K562 (cell line): ENCODE measurements around the gene SOCS7.

ENCODE experiments used
- BDP1 ChIP-seq: IDR thresholded peaks from 3 replicates; pipeline ENCODE4 v1.6.1; 2011; ENCODE audit not compliant: insufficient read length, insufficient read depth
- BRF1 ChIP-seq: IDR thresholded peaks from 3 replicates; pipeline ENCODE4 v1.6.1; 2011; ENCODE audit warnings: borderline replicate concordance, mild to moderate bottlenecking; ENCODE audit not compliant: insufficient read length; ENCODE audit errors: extremely low read depth
- CTCF ChIP-seq, 3 experiments: IDR thresholded peaks in 2 of 3; conservative IDR thresholded peaks in 1 of 3; 2 replicates each; pipeline ENCODE4 v1.5.1; 2011 to 2012; ENCODE audit warnings: low read length in 3 of 3, mild to moderate bottlenecking in 3 of 3, control low read depth in 2 of 3, improper control_type of control experiment in 1 of 3, inconsistent platforms in 1 of 3, low read depth in 1 of 3, mixed read lengths in 1 of 3, moderate library complexity in 1 of 3; ENCODE audit not compliant: insufficient read depth in 2 of 3
- EP300 ChIP-seq: IDR thresholded peaks from 2 replicates; pipeline ENCODE4 v1.6.1; 2012; ENCODE audit warnings: low read length, improper control_type of control experiment
- POLR2AphosphoS5 ChIP-seq: IDR thresholded peaks from 2 replicates; pipeline ENCODE4 v1.6.1; 2011; ENCODE audit warnings: mild to moderate bottlenecking, low read depth, low read length, moderate library complexity; ENCODE audit not compliant: control insufficient read depth, insufficient read depth

- TF ChIP-seq CTCF (IDR thresholded peaks at IDR 0.05 in 2 of 3, conservative IDR thresholded peaks at IDR 0.05 in 1 of 3; ENCODE audit: insufficient read depth in 2 of 3, low read depth in 1 of 3, low read length in 3 of 3) = no peak
- no peak for TF ChIP-seq POLR2AphosphoS5
- no peak for TF ChIP-seq BRF1
- no peak for TF ChIP-seq EP300
- TF ChIP-seq BDP1 = no peak
Observed at GRCh38 chr17:38334480-38335364, 16.9 kb upstream of the SOCS7 start.
